IMR-90 (cell line): ENCODE results near the gene FAM110D.

Source experiments
- CEBPB ChIP-seq: IDR thresholded peaks from 2 replicates; pipeline ENCODE4 v1.6.1; 2012; ENCODE audit warnings: low read depth, low read length, improper control_type of control experiment
- CTCF ChIP-seq: conservative IDR thresholded peaks from 2 replicates; pipeline ENCODE4 v1.5.1; 2012; ENCODE audit warnings: mild to moderate bottlenecking, low read depth, low read length, improper control_type of control experiment
- FOS ChIP-seq: fragments of 150-350 bp; IDR thresholded peaks from 2 replicates; pipeline ENCODE4 v1.6.1; 2016; ENCODE audit warnings: low read depth, low read length
- MAFK ChIP-seq: IDR thresholded peaks from 2 replicates; pipeline ENCODE4 v1.6.1; 2012; ENCODE audit warnings: low read depth, low read length, improper control_type of control experiment
- MXI1 ChIP-seq: IDR thresholded peaks from 2 replicates; pipeline ENCODE4 v1.6.1; 2012; ENCODE audit warnings: low read depth, mild to moderate bottlenecking, low read length, moderate library complexity, borderline replicate concordance
- NFE2L2 ChIP-seq: fragments of 150-350 bp; IDR thresholded peaks from 2 replicates; pipeline ENCODE4 v1.6.1; 2016; ENCODE audit warnings: low read depth, mild to moderate bottlenecking, low read length
- POLR2A ChIP-seq: IDR thresholded peaks from 2 replicates; pipeline ENCODE4 v1.6.1; 2012; ENCODE audit warnings: mild to moderate bottlenecking, low read depth, low read length
- SMC3 ChIP-seq: fragments of 150-350 bp; IDR thresholded peaks from 2 replicates; pipeline ENCODE4 v1.6.1; 2016; ENCODE audit warnings: low read depth, mild to moderate bottlenecking, antibody characterized with exemption, low read length, moderate library complexity
- USF2 ChIP-seq: fragments of 150-350 bp; IDR thresholded peaks from 2 replicates; pipeline ENCODE4 v1.6.1; 2017; ENCODE audit warnings: mild to moderate bottlenecking, antibody characterized with exemption, low read length, low read depth

- TF ChIP-seq CTCF, result no peak
- TF ChIP-seq POLR2A, result no peak
- TF ChIP-seq MAFK, result no peak
- TF ChIP-seq FOS, result no peak
- no peak for TF ChIP-seq SMC3
- TF ChIP-seq NFE2L2, result no peak
- TF ChIP-seq USF2, result no peak
- TF ChIP-seq CEBPB, result no peak
- TF ChIP-seq MXI1, result no peak
Measured at GRCh38 chr1:26119892-26120608, 38.8 kb upstream of the FAM110D start.
